HL-60 (cell line): ENCODE results near the gene RASL10A.

Experiments used
- CTCF ChIP-seq: IDR thresholded peaks from one replicate; pipeline ENCODE4 v1.5.1; 2011; ENCODE audit warnings: low read length, control low read depth, inconsistent platforms; ENCODE audit not compliant: insufficient read depth
- GABPA ChIP-seq: IDR thresholded peaks from 2 replicates; pipeline ENCODE4 v1.6.1; 2012; ENCODE audit warnings: low read depth
- POLR2AphosphoS5 ChIP-seq: IDR thresholded peaks from 2 replicates; pipeline ENCODE4 v1.6.1; 2012; ENCODE audit warnings: low read depth
- SPI1 ChIP-seq: IDR thresholded peaks from 2 replicates; pipeline ENCODE4 v1.6.1; 2012; ENCODE audit warnings: low read depth, mild to moderate bottlenecking, borderline replicate concordance
- TF ChIP-seq, protein P1 (sequence below): IDR thresholded peaks from 2 replicates; pipeline ENCODE4 v1.6.1; 2012; ENCODE audit warnings: low read depth; ENCODE audit not compliant: insufficient replicate concordance

DNA sequence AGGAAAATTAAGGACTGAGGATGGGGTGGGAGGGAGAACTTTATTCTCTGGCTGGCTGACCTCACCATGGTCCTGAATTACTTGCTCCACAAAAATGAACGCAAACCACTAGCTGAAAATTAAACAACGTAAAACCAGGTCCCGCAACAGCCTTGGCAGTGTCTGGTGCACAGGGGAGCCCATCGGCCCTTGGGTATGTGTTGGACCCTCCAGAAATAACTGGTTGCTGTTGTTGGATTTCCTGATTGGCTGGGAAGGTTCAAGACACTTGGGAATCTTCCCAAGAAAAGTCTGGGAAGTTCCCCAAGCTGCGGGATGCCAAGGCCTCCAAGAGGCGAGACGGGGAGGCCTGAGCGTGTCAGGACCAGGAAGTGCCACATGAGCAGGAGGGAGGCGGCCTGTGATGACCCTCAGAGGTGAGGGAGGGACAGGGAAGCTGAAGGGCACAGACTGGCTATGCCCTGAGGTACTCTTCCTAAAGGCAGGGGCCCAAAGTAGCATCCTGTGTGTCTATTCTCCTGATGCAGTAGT is 10.4 kb upstream of the RASL10A start:
- TF ChIP-seq GABPA: no peak
- no peak for TF ChIP-seq CTCF
- TF ChIP-seq POLR2AphosphoS5: no peak
- TF ChIP-seq, protein P1, sequence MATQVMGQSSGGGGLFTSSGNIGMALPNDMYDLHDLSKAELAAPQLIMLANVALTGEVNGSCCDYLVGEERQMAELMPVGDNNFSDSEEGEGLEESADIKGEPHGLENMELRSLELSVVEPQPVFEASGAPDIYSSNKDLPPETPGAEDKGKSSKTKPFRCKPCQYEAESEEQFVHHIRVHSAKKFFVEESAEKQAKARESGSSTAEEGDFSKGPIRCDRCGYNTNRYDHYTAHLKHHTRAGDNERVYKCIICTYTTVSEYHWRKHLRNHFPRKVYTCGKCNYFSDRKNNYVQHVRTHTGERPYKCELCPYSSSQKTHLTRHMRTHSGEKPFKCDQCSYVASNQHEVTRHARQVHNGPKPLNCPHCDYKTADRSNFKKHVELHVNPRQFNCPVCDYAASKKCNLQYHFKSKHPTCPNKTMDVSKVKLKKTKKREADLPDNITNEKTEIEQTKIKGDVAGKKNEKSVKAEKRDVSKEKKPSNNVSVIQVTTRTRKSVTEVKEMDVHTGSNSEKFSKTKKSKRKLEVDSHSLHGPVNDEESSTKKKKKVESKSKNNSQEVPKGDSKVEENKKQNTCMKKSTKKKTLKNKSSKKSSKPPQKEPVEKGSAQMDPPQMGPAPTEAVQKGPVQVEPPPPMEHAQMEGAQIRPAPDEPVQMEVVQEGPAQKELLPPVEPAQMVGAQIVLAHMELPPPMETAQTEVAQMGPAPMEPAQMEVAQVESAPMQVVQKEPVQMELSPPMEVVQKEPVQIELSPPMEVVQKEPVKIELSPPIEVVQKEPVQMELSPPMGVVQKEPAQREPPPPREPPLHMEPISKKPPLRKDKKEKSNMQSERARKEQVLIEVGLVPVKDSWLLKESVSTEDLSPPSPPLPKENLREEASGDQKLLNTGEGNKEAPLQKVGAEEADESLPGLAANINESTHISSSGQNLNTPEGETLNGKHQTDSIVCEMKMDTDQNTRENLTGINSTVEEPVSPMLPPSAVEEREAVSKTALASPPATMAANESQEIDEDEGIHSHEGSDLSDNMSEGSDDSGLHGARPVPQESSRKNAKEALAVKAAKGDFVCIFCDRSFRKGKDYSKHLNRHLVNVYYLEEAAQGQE: no peak
- no peak for TF ChIP-seq SPI1
